Stimulated activated CD8-positive, alpha-beta memory T cell treated with anti-CD3 and anti-CD28 coated beads, Interleukin-15, amount 100 ng/mL, for 48 hours (primary cell): ENCODE measurements around the gene LRRC25.

Source experiments
- DNase-seq, 2 donors: peaks; one replicate each; pipeline ENCODE4 v3.0.0-alpha.2; 2020; ENCODE audit warnings: low read depth in 2 of 2

The LRRC25 gene

GRCh38 chr19:18397242-18398202 is at the start of gene LRRC25:
Gene LRRC25, minus strand, starts transcription at chr19:18397622. Its CDS starts 659 bp downstream, at chr19:18396963.
- DNase-seq: no peak

DNA sequence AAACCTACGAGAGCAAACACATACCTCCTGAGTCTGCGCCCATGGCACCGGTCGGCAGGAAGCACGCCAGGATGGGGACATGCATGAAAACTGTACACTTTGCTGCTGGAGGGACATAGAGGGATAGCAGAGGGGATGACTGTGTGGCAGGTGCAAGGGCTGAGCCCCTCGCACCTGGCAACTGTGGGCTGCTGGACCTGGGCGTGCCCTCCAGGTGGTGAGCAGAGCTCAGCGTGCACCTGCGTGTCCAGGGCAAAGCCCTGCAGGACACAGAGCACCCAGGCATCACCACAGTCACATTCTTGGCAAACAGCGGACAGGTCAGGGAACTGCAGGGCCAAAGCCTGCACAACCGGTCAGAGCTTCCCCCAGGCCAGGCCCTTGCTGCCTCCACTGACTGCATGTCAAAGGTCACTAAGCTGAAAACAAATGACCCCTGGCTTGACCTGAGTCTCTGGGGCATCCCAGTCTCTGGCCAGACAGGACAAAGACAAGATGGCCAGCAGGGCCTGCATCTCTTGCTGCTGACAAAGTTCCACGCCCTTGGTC is 49.5 kb upstream of the LRRC25 start:
- no peak for DNase-seq

DNA sequence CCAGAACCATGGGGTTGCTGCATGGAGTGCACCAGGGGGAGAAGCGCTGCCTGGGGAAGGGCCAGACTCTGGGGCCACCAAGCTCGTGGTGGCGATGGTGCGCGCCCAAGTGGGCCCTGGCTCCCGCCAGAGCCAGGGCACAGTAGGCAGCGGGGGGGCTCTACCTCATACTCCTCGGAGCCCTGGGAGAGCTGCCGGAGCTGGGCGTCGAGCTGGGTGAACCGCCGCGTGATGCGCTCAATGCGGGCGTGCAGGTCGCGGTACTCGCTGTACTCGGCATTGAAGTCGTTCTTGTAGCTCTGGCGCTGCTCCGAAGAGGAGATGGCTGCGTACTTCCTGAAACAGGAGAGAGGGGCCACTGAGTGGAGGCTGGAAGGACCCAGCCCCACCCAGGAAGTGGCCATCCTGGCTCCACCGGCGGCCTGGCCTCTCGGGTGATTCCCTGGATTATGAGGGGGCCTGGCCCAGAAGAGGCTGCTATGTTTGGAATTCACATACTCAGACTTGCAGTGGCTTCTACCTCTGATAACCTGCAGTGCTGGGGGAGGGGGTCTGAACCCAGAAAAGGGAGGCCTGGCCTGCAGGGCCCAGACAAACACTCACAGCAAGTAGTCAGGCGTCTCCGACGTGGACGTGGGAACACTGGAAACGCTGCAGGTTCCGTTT is 48.9 kb upstream of the LRRC25 start:
- DNase-seq: no peak

DNA sequence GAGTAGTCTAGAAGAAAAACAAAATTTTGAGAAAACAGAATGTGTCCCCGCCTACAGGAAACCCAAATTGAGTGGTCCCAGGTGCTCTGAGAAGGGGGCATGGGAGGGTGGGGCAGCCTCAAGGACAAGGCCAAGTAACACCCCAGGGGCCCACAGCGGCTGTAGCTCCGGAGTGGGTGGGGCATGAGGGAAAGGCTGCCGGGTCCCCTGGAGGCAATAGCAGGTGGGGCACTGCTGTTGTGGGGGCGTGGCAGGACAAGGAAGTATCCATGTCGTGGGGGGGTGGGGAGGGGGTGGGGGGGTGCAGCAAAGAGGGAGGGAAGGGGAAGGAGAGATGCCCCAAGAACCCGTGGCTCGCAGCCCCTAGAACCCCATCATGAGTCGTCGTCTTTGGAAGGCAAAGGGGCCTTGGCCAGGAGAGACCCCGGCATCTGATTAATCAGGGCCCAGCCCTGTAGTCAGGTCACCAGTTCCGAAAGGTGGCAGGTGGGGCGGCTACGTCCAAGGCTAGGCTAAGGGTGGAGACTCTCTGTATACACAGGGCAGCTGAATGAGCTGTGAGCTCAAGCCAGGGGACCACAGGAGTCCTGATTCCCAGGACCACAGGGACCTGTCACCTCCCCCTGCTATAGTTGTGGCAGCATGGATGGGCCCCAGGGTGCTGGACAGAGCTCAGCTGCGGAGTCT is 48.0 kb upstream of the LRRC25 start:
- DNase-seq: no peak

GRCh38 chr19:18444513-18444912 is 47.1 kb upstream of the LRRC25 start:
- DNase-seq: no peak

GRCh38 chr19:18443831-18444230 is 46.4 kb upstream of the LRRC25 start:
- no peak for DNase-seq

GRCh38 chr19:18443406-18443805 is 46.0 kb upstream of the LRRC25 start:
- DNase-seq: no peak

- DNase-seq: no peak
Observed at GRCh38 chr19:18442941-18443340, 45.5 kb upstream of the LRRC25 start.

GRCh38 chr19:18441804-18442788 is 44.7 kb upstream of the LRRC25 start:
- DNase-seq: no peak

- DNase-seq: no peak
Observed at GRCh38 chr19:18440936-18441803, 43.7 kb upstream of the LRRC25 start.

DNA sequence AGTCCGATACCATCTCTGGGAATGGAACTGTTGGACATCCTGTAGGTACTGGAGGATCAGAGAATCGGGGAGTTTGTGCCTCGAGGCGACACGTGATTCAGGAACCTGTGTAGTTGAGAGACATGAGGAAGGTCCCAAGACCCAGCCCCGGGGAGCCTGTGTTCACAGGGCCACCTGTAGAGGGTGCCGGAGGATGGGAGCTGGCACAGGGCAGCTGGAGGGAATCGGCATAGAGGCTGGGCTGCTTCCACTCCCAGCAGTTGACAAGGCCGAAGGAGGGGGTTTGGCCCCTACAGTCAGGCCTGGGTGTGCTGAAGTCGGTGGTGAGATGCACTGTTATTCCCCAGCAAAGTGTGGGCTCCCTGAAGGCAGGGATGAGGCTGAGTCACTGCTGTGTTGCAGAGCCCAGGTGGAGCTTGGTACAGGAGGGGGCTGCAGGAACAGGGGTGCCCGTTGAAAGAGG is 43.0 kb upstream of the LRRC25 start:
- no peak for DNase-seq

- no peak for DNase-seq
Observed at GRCh38 chr19:18439910-18440237, 42.5 kb upstream of the LRRC25 start.

GRCh38 chr19:18439025-18439909 is 41.8 kb upstream of the LRRC25 start:
- no peak for DNase-seq

DNA sequence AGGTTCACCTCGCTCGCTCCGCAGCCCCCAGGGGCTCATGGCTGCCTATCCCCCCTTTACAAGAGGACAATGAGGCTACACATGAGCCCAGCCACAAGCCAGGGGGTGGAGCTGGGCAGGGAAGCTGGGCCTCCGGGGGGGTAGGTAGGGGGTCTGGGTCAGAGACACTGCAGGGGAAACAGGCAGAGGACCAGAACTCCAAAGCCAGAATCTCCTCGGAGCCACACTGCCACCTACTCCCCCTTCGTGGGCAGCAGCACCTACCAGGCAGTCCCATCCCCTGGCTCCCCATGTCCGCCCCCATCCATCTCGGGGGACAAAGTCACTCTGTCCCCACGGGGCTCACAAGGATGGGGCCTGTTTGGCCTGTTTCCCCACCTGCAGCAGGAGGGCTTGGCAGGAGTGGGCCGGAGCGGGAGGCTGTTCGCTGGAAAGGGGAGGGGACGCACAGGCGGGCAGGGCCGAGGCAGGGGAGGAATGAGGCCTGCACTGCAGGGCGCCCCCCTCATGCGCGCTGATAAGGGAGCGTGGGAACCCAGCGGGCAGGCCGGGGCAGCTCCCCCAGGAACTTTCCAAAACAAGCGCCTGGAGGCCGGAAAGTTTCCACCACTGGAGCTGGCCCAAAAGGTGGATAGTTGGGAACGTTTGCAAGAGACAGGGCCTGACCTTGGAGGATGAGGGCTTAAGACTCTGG is 41.1 kb upstream of the LRRC25 start:
- no peak for DNase-seq

GRCh38 chr19:18437491-18438330 is 40.3 kb upstream of the LRRC25 start, which contains the start of gene ISYNA1:
Gene ISYNA1, minus strand, starts transcription at chr19:18438133. Its CDS starts 154 bp downstream, at chr19:18437979.
- peak in 1 of 2 donors; percentile 37 for DNase-seq

- DNase-seq: peak; percentile 77 to 79
Observed at GRCh38 chr19:18436671-18437490, 39.5 kb upstream of the LRRC25 start.
